ENCODE measurements around the gene GAREM1.
"Not testable (repeated sequence)": the region's sequence is repeated elsewhere in the genome, so short reads cannot be mapped to it uniquely, and the experiment has no call there.

Gene GAREM1

DNA sequence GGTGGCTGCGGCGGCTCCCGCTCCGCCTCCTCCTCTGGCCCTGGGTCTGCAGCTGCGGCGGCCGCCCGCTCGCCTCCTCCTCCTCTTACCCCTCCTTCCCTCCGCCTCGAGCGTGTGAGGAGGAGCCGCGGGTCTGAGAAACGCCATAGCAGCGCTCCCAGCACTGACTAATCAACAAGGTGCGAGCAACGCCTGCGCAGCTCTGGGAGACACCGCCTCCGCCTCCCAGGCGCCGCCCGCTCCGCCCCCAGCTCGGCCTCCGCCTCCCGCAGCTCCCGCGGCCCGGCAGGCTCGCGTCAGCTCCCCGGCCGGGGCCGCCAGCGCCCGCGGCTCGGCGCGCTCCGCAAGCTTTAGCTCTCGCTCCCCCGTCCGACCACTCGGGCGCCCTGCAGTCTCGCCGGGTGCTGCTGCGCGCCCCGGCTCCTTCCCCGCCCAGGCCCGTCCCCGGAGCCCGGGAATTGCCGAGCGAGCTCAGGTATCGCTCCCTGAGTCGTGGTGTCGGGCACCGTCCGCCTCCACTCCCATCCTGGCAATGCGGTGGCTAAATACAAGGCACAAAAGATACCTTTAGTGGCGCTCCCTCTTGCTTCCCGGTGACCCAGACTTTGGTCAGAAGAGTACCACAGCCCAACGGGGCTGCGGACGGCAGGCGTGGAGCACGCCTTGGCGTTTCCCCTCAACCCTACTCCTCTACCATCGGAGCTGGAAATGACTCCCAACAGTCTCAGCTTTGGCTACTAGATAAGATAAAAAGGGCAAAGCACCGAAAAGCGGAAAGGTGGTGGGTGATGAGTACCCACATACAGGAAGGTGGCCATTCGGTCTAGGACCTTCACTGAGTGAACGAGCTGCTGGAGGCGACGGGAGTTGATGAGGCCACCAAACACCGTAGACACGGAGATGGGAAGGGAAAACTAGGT lies at the start of gene GAREM1:
GAREM1 (minus strand) TSS at position 169 of the 920 bp plus-strand sequence. CDS start 454 bp downstream, outside the sequence.
- DNase-seq, result peak; percentile 67

DNA sequence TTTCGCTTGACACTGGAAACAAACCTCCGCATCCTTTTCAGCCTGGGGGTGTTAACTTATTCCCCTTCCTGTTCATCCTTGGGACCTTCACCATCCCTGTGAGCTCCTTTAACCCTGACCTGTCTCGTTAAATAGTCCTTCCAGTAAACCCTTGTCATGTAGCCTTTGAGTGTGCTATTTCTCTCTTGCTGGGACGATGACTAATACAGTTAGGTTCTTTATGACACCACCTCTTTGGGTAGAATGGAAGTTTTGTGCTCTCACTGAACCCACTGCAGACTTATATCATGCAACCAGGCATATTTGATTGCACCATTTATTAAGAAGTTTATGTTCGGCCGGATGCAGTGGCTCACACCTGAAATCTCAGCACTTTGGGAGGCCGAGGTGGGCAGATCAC lies 40.5 kb upstream of the GAREM1 start:
- no peak for DNase-seq

DNA sequence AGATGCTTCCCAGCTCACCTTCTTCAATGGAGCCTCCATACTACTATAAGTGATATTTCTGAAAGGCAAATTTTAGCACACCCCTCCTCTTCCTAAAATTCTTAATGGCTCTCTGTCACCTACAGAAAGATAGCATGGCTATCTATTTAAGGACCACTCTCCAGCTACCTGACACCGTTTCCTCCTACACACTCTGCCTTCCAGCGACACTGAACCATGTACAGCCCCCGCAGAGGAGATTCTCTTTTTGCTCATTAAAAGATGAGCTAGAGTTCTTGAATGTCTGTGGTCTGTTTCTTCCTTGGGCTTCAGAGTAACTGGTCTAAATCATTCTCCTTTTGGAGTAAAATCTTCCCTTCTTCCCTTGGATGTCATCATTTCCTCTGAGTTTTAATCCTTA lies 38.4 kb upstream of the GAREM1 start:
- no peak for DNase-seq

DNA sequence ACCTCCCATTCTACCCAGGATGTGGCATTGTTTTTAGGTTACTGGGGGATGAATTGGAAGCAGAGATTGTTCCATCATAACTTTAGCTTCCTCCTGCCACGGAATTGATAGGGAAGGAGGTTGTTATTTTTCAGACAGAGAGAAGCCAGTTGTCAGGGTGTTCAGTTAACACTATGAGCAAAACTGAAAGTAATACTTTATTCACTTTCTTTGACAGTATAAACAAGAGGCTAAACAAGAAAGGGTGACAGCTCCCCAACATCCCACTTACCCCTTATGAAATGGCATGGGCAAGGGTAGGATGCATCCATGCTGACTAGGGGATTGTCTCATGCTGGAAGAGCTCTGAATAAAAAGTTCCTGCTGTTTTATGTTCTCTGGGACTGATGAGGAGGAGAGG lies 36.4 kb upstream of the GAREM1 start:
- DNase-seq, result no peak

DNA sequence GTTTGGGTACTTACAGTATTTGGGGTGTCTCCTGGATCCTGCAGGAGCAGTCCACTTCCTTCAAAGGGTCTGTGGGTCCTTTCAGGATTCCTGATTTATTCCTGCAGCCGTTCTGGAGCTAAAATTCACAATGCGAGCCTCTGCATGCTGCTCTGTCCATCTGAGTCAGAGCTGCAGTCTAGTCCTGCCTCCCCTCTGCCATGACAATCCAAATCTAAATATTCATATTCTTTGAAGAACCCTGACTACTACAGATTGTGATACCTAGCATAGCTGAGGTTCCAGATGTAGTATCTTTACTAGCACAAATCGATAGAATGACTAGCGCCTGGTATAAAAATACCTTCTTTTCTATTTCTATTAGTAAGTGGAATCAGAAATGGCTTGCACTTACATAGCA lies 31.3 kb upstream of the GAREM1 start:
- no peak for DNase-seq

DNA sequence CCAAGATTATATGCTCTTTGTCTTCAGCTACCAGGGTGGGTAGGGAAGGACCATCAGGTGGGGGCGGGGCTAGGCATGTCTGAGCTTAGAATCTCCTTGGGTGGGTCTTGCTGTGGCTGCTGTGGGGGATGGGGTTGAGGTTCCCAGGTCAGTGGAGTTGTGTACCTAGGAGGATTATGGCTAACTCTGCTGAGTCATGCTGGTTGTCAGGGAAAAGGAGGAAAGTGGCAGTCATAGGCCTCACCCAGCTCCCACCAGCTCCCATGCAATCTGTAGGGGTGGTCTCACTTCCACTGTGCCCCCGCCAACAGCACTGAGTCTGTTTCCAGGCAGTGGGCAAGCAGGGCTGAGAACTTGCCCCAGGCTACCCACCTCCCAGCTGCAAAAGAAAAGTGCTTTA lies 30.6 kb upstream of the GAREM1 start:
- DNase-seq, result not testable (repeated sequence)

GRCh38 chr18:32483002-32483401 lies 12.3 kb upstream of the GAREM1 start:
- no peak for DNase-seq

- no peak for DNase-seq
These were observed 11.4 kb upstream of the GAREM1 start for GRCh38 chr18:32482117-32482516.

- no peak for DNase-seq
These were observed 9.9 kb upstream of the GAREM1 start for GRCh38 chr18:32480581-32480980.

DNA sequence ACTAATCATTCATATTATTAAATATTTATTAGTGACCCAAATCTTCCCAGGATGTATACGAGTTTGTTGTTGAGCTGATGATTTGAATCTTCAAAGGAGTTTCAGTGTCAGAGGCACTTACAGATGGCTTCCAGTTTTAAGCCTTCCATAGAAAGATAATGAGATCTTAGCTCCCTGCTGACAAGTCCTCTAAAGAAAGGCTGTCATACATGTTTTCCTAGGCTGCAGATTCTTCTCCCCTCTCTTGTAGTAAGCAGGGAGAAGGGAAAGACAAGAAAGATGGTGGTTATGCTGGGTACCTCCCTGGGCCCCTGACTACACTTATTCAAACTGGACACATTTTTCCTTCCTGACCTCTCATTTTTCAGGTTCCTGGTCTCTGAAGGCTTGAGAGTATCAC lies 8.1 kb upstream of the GAREM1 start:
- no peak for DNase-seq

DNA sequence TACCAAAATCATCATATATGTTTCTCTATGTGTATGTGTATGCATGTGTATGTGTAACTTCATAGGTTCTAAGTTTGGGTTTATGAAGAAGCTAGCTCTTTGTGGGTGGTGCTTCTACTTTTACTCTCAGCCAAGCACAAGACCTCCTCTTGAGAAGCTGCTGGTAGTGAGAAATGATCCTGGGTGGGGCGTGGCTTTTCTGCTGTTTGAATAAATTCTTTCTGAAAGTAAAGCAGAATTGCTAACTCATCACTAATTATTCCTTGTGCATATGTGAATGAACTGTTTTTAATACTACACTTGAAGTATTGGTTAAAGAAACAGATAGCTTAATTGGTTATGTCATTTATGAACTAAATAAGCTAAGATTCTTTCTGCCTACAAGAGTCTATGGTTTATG lies 7.6 kb upstream of the GAREM1 start:
- DNase-seq, result no peak

DNA sequence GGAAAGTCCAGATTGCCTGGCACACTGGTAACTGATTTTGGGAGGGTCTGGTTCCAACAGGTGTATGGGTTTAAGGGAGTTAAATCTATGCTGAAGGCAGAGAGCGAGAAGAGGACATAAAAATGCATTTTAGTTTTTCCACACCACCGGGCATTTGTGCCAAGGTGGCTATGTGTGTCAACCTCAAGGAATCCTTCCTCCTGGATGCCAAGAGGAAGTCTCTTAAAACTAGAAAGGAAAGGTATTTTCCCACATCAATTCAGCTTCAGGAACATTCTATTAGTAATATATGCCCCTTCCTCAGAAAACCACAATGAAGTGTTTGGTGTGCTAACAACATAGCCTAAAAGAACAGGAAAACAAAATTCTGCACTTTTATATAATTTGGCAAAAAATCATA lies 5.4 kb upstream of the GAREM1 start:
- no peak for DNase-seq

DNA sequence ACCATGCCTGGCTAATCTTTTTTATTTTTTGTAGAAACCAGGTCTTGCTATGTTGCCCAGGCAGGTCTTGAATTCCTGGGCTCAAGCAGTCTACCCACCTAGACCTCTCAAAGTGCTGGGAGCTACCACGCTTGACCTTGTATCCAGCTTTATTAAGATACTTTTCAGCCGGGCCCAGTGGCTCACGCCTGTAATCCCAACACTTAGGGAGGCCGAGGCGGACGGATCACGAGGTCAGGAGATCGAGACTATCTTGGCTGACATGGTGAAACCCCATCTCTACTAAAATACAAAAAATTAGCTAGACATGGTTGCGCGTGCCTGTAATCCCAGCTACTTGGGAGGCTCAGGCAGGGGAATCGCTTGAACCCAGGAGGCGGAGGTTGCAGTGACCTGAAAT lies 4.4 kb upstream of the GAREM1 start:
- not testable (repeated sequence) for DNase-seq

DNA sequence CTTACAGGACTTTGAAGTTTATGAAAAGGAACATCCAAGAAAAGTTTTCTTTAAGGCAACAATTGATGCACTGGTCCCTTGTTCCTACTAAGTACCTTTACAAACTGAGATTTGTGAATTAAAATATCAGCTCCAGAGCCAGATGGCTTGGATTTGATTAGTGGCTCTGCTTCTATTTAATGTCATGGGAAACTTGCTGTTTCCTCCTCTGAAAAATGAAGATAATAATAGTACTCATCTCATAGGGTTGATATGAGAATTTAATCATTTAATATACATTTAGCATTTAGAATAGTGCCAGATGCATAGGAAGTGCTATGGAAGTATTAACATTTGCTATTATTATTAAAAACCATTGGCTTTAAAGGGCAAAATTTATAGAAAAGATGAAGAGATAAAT lies 2.6 kb upstream of the GAREM1 start:
- no peak for DNase-seq

GRCh38 chr18:32472841-32473240 lies 2.2 kb upstream of the GAREM1 start:
- DNase-seq, result no peak

- DNase-seq, result no peak
These were observed 295 bp downstream of the GAREM1 start for GRCh38 chr18:32470460-32470713.

- DNase-seq, result no peak
These were observed 807 bp downstream of the GAREM1 start for GRCh38 chr18:32469691-32470459.

GRCh38 chr18:32469190-32469651 lies 1.5 kb downstream of the GAREM1 start:
- no peak for DNase-seq

GRCh38 chr18:32468147-32468845 lies 2.4 kb downstream of the GAREM1 start:
- DNase-seq, result no peak

- no peak for DNase-seq
These were observed 8.9 kb downstream of the GAREM1 start for GRCh38 chr18:32461709-32462272.

DNA sequence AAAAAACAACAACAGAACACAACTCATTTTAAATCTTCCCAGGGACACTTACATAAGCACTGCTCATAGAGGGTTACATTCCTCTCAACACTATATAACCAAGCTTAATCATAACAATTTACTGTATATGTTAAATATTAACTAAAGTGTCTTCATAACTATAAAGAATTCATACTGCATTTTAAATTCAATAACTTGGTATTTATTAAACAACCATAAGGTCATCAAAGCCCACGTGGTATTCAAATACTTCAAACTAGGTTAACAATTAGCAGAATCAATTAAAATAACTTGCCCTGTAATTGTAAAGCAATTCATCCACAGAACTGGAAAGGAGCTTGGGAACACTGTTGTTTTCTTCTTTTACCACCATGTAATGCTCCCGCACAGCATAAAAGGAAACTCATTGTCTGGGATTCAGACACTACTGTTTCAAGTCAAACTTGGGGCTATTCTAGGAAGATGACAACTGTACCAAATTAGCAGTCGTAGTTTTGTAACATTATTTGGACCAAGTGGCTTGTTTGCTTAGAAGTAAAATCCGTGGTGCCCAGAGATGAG lies 10.4 kb downstream of the GAREM1 start:
- no peak for DNase-seq

DNA sequence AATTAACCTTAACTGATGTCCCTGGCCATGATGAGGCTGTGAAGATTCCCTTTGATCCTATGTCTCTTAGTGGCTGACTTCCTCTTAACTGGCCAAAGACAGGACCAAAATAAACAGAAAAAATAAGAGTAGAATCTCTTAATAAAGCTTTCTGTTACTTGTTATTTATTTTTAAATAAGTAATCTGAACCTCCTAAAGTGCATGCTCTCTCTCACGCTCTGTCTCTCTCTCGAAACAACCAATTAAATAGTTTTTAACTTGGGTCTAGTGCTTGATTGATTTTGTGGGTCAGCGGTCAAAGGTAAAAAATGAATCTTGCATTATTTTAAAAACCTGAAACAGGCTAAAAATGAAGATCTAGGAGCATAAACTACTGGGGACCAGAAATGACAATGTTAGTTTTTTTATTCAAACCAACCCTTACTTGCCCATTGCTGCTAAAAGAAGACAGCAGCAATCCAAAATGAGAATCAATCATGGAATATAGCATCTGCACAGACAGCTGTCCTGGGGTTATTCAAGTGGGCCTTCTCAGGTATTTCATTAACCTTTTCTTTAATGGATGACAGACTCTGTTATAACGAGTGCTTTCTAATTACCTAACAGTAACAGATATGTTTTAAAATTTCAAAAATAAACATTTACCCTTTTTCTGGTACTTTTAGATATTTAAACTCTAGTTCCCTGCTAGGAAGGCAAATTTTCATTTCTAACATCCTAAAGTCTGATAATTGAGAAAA lies 11.2 kb downstream of the GAREM1 start:
- no peak for DNase-seq

All from activated naive CD4-positive, alpha-beta T cell treated with Interleukin-2 at 50 U/mL for 16 hours (primary cell).